HG02970 (cell line): ENCODE data around the gene TGFB3.

Source experiments
- ATAC-seq: cut with Tn5 transposase; IDR thresholded peaks from one replicate; pipeline ENCODE4 v1.9.1; 2021; ENCODE audit warnings: mild to moderate bottlenecking, moderate library complexity, moderate number of reproducible peaks; ENCODE audit not compliant: unreplicated experiment, low FRiP score

The TGFB3 gene

GRCh38 chr14:75987201-75987970 is 5.6 kb upstream of the TGFB3 start:
- ATAC-seq, result no peak

- no peak for ATAC-seq
Observed at GRCh38 chr14:75986439-75986765, 4.6 kb upstream of the TGFB3 start.

- peak; percentile 58 for ATAC-seq
Observed at GRCh38 chr14:75985618-75986438, 4.0 kb upstream of the TGFB3 start, which contains the start of gene IFT43. IFT43 (plus strand) TSS chr14:75985763; CDS start chr14:75985787, 24 bp downstream.

GRCh38 chr14:75984674-75985073 is 2.9 kb upstream of the TGFB3 start:
- no peak for ATAC-seq

GRCh38 chr14:75983019-75983358 is 1.2 kb upstream of the TGFB3 start:
- ATAC-seq, result no peak

DNA sequence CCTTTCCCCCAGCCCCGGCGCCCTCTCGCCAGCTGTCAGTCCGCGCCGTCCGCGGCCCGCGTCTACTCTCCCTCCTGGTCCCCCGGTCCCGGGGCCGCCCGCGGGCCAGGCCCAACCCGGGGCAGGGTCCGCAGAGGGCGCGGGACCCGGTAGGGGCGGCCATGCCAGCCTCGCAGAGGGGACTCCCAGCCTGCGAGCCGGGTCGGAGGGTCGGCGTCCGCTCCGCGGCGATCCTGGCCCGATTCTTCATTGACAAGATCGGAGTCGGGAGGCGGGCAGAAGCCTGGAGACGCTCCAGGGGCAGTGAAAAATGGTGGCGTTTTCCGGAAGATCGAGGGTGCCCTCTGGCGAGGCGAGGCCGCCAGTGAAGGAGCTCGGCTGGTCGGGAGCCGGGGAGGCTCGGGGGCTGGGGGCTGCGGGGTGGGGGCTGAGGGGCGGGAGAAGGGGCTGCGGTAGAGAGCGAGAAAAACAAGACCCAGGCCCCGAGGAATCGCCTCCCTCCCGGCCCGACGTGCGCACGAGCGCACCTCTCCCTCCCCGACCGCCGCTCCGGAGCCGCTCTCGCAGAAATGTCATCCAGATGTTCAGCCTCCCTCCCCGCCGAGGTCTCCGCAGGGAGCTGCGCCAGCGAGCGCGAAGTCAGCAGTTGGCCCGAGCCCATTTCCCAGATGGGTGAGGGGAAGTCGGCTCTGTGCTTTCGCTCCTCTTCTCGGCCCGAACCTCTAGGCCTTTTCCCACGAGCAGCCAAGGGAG is 647 bp upstream of the TGFB3 start:
- ATAC-seq, result no peak

- ATAC-seq, result no peak
Observed at GRCh38 chr14:75980856-75981255, 939 bp downstream of the TGFB3 start.

DNA sequence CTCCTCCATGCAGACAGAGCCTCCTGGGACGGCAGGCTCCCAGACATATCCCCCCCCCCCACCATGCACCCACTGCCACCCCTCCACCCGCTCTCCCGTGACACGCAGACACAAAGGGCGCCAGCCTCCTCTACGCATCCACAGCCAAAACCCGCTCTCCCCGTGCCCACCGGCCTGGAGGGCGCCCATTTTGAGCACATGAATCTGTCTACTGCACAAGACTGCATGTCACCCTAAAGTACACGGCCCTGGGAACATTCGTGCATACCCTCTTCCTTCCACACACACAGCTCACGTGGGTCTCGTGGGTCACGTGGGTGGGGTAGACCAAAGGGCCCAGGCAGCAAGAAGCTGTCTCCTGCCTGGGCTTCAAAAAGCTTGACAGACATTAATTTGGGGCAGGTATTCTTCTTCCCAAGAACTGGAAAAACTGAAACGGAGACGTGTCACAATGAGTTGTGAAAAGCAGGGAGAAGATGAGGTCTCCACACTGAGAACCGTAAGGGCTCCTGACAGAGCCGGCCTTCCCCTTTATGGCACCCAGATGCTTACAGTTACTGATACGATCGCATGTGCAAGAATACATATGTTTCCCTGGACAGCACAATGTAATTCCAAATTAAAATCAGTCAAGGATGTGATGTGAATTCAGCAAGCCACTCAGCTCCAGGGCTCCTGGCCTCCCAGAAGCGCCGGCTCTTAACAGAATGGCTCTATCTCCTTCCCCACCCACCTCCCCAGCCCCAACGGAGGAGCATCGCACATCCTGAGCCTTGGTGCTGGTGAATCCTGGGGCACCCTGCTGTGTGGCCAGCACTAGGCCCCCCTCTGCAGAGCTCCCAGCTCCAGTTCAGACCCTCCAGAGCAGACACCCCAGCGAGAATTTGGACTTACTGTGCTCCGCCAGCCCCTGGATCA is 1.9 kb downstream of the TGFB3 start:
- ATAC-seq, result no peak

DNA sequence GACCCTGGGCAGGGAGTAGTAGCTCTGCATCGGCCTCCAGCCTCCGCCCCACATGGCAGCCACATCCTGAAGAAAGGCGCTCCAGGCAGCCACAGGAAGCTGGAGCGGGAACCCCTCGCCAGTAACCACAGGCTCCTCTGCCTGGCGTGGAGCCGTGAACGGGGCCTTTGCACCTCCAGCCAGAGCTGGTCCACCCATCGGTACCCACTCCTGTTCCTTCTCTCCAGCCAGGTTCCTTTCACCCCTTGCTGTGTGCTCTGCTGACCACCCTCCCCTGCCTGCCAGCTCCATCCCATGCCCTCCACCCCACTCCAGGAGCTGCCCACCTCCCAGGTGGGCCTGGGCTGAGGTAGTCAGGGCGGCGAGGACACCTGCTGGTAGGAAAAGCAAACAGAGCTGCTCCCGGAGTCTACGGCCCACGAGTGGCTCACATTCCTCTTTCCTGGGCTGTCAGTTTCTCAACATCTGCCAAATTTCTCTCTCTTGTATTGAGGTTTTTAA is 2.7 kb downstream of the TGFB3 start:
- ATAC-seq, result no peak

DNA sequence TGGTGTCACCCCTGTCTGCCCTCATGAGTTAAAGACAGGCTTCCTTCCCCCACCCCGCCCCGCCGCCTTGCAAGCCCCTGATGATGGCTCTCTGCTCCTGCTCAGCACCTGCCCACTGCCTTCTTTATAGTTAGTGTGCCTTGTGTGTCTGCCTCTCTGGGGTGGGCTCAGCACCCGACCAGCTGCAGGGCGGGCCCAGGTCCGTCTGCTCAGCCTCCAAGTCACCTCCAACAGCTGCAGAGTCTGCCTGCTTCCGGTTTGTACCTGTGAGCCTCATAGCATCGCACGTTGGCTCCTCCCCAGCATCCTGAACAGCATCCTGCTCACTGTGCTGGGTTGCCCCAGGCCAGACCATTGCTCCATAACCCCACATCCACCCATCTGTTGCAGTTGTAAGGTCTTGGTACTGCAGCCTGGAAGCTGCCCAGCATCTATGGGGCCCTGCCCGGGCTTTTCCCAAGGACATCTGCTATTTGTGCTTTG is 3.5 kb downstream of the TGFB3 start:
- no peak for ATAC-seq

GRCh38 chr14:75977582-75977943 is 4.2 kb downstream of the TGFB3 start:
- ATAC-seq, result no peak

DNA sequence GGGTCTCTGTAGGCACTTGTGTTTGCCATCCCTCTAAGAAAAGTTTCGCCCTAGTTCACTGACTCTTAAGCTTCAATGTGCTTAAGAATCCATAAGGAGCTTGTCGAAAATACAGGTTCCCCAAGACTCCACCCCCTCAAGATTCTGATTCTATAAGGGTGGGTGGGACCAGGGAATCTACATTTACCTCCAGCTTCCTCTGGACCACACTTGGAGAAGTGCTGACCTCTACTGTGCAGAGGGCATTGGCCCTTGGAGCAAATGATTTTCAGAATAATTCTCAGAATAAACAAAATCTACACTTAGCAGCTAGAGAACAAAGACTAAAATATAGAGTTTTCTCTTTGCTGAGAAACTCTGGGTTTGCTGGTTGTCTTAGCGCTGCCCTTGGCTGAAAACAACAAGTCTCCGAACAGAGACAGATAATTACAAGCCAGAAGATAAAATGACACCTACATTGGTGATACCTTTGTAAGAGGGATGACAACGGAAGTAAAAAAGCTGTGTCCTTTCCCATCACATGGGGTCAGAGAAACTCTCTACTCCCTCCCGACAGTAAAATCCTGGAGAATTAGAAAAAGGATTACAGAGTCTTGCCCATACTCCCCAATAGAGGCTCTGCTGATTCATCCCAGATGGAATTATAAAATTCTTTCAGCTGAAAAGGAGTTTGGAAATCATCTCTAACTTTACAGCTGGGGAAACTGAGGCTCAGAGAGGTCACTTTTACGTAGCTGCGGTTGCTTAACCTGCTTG is 4.8 kb downstream of the TGFB3 start:
- ATAC-seq, result no peak

DNA sequence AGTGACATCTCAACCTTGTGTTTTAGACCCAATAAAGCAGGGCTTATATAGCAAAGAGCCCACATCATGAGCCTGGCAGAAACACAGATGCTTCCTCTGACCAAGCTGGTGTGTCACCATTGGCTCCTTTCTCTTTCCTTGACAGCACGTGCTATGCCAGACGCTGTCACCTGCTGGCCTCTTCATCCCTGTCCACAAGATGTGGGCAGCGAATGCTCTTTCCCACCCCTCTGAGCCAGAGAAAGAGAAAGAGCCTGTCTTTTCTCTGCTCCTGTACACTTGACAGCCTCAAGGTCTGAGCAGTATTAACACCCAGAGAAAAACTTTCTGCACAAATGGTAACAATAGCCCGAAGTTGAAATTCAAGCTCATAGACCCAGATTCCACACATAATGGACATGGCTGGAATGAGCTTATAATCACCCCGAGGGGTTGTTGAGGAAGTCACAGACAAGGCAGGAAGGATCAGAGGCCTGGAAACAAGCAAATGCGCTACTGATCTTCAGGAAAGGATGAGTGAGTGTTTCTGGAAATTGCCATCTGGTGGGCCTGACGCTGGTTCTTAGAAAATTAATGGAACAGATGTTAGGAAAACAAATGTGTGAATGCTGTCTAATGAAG is 8.9 kb downstream of the TGFB3 start:
- no peak for ATAC-seq

DNA sequence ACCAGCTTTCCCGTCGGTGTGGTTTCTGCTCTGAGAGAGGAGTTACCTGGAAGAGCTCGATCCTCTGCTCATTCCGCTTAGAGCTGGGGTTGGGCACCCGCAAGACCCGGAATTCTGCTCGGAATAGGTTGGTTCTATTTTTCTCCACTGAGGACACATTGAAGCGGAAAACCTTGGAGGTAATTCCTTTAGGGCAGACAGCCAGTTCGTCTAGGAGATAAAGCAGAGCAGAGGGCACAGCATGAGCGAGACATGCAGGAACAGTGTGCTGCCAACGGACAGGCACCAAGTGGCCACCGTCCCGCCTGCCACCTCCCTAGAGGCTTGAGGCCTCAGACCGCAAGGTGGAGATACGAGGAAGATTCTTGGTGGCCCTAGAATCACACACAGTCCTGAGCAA is 10.3 kb downstream of the TGFB3 start:
- ATAC-seq, result no peak

DNA sequence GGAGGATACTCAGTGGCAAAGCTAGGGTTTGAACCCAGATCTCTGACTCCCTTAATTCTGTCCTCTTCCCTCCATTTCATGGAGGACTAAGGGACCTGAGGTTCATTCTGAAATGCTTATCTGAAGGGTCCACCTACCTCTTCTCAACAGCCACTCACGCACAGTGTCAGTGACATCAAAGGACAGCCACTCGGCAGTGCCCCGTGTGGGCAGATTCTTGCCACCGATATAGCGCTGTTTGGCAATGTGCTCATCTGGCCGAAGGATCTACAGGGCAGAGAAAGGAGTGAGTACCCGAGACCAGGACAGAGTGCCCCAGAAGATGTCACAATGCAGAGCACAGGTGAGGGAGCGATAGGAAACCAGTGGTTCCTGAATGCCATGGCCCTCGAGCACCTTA is 10.8 kb downstream of the TGFB3 start:
- ATAC-seq, result no peak

GRCh38 chr14:75969891-75970290 is 11.9 kb downstream of the TGFB3 start:
- ATAC-seq, result no peak

DNA sequence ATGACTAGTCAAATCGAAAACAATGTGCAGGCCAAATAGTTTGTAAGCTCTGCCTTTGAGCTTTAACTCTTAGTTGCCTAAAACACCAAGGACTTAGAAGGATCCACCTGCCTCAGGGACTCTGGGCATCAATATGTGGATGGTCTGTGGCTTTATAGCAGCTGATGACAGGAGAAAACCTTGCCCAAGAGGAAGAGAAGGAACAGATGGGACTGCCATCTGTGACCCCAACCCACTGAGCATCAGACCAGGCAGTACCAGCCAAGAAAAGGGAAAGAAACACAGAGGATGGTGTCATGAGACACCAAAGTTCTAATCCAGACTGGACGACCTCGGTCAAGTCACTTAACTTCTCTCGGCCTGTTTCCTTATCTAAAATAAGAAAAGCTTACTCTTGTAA is 12.7 kb downstream of the TGFB3 start:
- ATAC-seq, result no peak

- no peak for ATAC-seq
Observed at GRCh38 chr14:75968456-75968855, 13.3 kb downstream of the TGFB3 start.

DNA sequence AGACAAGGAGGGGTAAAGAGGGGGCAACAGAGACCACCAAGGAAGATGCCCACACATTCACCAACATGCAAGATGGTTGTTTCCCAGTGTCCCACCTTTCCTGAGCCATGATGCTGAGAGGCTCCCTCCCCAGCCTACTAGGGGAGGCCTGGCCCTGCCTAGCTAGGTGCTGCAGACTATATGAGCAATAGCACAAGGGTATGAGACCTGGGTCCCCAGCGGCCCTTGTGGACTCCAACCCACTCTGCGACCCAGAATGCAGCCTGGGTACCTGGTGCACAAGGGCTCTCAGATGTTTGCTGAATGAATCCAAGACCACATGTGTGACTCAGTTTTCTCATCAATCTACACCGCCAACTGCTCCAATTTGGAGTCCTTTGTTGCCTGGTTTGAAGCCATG is 13.9 kb downstream of the TGFB3 start:
- no peak for ATAC-seq
